WTC11 (cell line): ENCODE data around the gene ARHGAP26. TPM values are rescaled to one million over a fixed set of nuclear protein-coding genes. Genes with fewer than 3 reads are reported as not detected.

Experiments
- ATAC-seq: fragments of 200-7000 bp; cut with Tn5 transposase; 2 replicates; pipeline ENCODE4 v1.10.0; 2021; ENCODE audit warnings: mild to moderate bottlenecking, moderate library complexity
- CTCF ChIA-PET: fragments of 300-600 bp; sonication (Branson Sonifier 250); formaldehyde crosslinking; loops from one replicate; lab custom pipeline; 2021; ENCODE audit warnings: antibody characterized with exemption; lab: Charles Lee
- POLR2A ChIA-PET: fragments of 350-600 bp; sonication (Branson Sonifier 250); formaldehyde crosslinking; loops from one replicate; lab custom pipeline; 2021; ENCODE audit warnings: antibody characterized with exemption; lab: Charles Lee
- DNase-seq: peaks from one replicate; pipeline ENCODE4 v3.0.0; 2021; ENCODE audit warnings: low spot score
- H3K27ac Mint-ChIP-seq: 2 replicates; pipeline ENCODE4 v1.8.0; 2021; ENCODE audit warnings: mixed read lengths
- H3K27me3 Mint-ChIP-seq: 2 replicates; pipeline ENCODE4 v1.8.0; 2021; ENCODE audit warnings: low read depth, mild to moderate bottlenecking, moderate library complexity, mixed read lengths
- H3K36me3 Mint-ChIP-seq: 2 replicates; pipeline ENCODE4 v1.8.0; 2021; ENCODE audit warnings: mixed read lengths
- H3K4me1 Mint-ChIP-seq: 2 replicates; pipeline ENCODE4 v1.8.0; 2022; ENCODE audit warnings: mixed read lengths
- H3K4me3 Mint-ChIP-seq: 2 replicates; pipeline ENCODE4 v1.8.0; 2021; ENCODE audit warnings: mild to moderate bottlenecking, moderate library complexity, mixed read lengths
- H3K9me3 Mint-ChIP-seq: 2 replicates; pipeline ENCODE4 v1.8.0; 2021; ENCODE audit warnings: mixed read lengths
- MYBL2 ChIP-seq: sonication (generic); formaldehyde crosslinking; IDR thresholded peaks from 2 replicates; pipeline ENCODE4 v1.8.1; 2023; ENCODE audit warnings: mild to moderate bottlenecking, moderate library complexity, missing genetic modification reagents
- NFATC4 ChIP-seq: fragments of 250-450 bp; sonication (Bioruptor Pico); IDR thresholded peaks from 2 replicates; pipeline ENCODE4 v1.9.0; 2021; ENCODE audit warnings: mild to moderate bottlenecking
- NR2C2 ChIP-seq: sonication (generic); formaldehyde crosslinking; IDR thresholded peaks from 2 replicates; pipeline ENCODE4 v1.8.0; 2022; ENCODE audit warnings: mild to moderate bottlenecking, missing genetic modification reagents
- NR3C1 ChIP-seq: sonication (generic); formaldehyde crosslinking; conservative IDR thresholded peaks from 2 replicates; pipeline ENCODE4 v1.8.1; 2023; ENCODE audit warnings: low read depth, mild to moderate bottlenecking, missing genetic modification reagents
- OVOL2 ChIP-seq: fragments of 250-450 bp; sonication (Bioruptor Pico); IDR thresholded peaks from 2 replicates; pipeline ENCODE4 v1.9.0; 2021; ENCODE audit warnings: mild to moderate bottlenecking, borderline replicate concordance
- SOX15 ChIP-seq: fragments of 250-450 bp; sonication (Bioruptor Pico); IDR thresholded peaks from 2 replicates; pipeline ENCODE4 v1.9.0; 2021; ENCODE audit warnings: mild to moderate bottlenecking
- ZBTB21 ChIP-seq: sonication (generic); formaldehyde crosslinking; IDR thresholded peaks from 2 replicates; pipeline ENCODE4 v1.8.1; 2023; ENCODE audit warnings: mild to moderate bottlenecking, missing genetic modification reagents, borderline replicate concordance
- ZNF121 ChIP-seq: sonication (generic); formaldehyde crosslinking; IDR thresholded peaks from 2 replicates; pipeline ENCODE4 v1.8.0; 2023; ENCODE audit warnings: missing genetic modification reagents
- ZNF317 ChIP-seq: sonication (generic); formaldehyde crosslinking; IDR thresholded peaks from 2 replicates; pipeline ENCODE4 v1.8.1; 2023; ENCODE audit warnings: low read depth, mild to moderate bottlenecking, moderate library complexity, missing genetic modification reagents, borderline replicate concordance
- ZNF396 ChIP-seq: fragments of 250-450 bp; sonication (Bioruptor Pico); IDR thresholded peaks from 2 replicates; pipeline ENCODE4 v1.8.0; 2021; ENCODE audit warnings: mild to moderate bottlenecking, moderate library complexity, borderline replicate concordance
- total RNA-seq: library from RNA; stranded (reverse); gene quantifications from 3 replicates; pipeline ENCODE4 v1.2.3, GENCODE V29; 2021
- TF ChIP-seq, protein P1 (sequence below): sonication (generic); formaldehyde crosslinking; IDR thresholded peaks from 2 replicates; pipeline ENCODE4 v1.8.0; 2022; ENCODE audit warnings: missing genetic modification reagents
- TF ChIP-seq, protein P2 (sequence below): sonication (generic); formaldehyde crosslinking; IDR thresholded peaks from 2 replicates; pipeline ENCODE4 v1.8.0; 2022; ENCODE audit warnings: mild to moderate bottlenecking, missing genetic modification reagents
- TF ChIP-seq, protein P3 (sequence below): fragments of 200-600 bp; IDR thresholded peaks from 2 replicates; pipeline ENCODE4 v1.8.0; 2022; ENCODE audit warnings: antibody characterized with exemption
- TF ChIP-seq, protein P4 (sequence below): sonication (generic); formaldehyde crosslinking; IDR thresholded peaks from 2 replicates; pipeline ENCODE4 v1.8.1; 2023; ENCODE audit warnings: mild to moderate bottlenecking, moderate library complexity, missing genetic modification reagents
- TF ChIP-seq, protein P5 (sequence below): sonication (generic); formaldehyde crosslinking; IDR thresholded peaks from 2 replicates; pipeline ENCODE4 v1.8.0; 2023; ENCODE audit warnings: missing genetic modification reagents
- TF ChIP-seq, protein P6 (sequence below): fragments of 250-450 bp; sonication (Bioruptor Pico); IDR thresholded peaks from 2 replicates; pipeline ENCODE4 v1.8.0; 2021; ENCODE audit warnings: mild to moderate bottlenecking
- TF ChIP-seq, protein P7 (sequence below): sonication (generic); formaldehyde crosslinking; IDR thresholded peaks from 2 replicates; pipeline ENCODE4 v1.8.1; 2023; ENCODE audit warnings: mild to moderate bottlenecking, missing genetic modification reagents
- TF ChIP-seq, protein P8 (sequence below): sonication (generic); formaldehyde crosslinking; IDR thresholded peaks from 2 replicates; pipeline ENCODE4 v1.8.1; 2023; ENCODE audit warnings: mild to moderate bottlenecking, missing genetic modification reagents, moderate library complexity

ARHGAP26 gene
- total RNA-seq, 1 experiment from 2014 or later = 22.3 TPM

DNA sequence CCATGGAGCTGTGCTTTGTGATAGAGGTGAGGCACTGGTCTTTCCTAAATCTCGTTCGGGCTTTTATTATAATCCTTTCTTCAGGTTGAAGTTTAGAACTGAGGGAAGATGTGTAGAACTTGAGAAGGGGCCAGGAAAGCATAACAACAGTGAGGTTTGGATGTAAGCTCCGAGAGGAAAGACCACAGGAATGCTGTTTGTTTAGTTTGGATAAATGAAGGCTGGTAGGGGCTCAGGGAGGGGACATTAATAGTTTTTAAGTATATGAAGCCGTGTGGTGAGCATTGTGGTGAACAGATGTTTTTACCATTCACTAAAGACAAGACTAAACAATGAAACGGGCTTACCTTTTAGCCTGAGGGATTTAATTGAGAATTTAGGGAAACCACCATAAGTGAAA is 130.8 kb downstream of the ARHGAP26 start (continued):
- TF ChIP-seq, protein P1, sequence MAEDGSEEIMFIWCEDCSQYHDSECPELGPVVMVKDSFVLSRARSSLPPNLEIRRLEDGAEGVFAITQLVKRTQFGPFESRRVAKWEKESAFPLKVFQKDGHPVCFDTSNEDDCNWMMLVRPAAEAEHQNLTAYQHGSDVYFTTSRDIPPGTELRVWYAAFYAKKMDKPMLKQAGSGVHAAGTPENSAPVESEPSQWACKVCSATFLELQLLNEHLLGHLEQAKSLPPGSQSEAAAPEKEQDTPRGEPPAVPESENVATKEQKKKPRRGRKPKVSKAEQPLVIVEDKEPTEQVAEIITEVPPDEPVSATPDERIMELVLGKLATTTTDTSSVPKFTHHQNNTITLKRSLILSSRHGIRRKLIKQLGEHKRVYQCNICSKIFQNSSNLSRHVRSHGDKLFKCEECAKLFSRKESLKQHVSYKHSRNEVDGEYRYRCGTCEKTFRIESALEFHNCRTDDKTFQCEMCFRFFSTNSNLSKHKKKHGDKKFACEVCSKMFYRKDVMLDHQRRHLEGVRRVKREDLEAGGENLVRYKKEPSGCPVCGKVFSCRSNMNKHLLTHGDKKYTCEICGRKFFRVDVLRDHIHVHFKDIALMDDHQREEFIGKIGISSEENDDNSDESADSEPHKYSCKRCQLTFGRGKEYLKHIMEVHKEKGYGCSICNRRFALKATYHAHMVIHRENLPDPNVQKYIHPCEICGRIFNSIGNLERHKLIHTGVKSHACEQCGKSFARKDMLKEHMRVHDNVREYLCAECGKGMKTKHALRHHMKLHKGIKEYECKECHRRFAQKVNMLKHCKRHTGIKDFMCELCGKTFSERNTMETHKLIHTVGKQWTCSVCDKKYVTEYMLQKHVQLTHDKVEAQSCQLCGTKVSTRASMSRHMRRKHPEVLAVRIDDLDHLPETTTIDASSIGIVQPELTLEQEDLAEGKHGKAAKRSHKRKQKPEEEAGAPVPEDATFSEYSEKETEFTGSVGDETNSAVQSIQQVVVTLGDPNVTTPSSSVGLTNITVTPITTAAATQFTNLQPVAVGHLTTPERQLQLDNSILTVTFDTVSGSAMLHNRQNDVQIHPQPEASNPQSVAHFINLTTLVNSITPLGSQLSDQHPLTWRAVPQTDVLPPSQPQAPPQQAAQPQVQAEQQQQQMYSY = no peak

DNA sequence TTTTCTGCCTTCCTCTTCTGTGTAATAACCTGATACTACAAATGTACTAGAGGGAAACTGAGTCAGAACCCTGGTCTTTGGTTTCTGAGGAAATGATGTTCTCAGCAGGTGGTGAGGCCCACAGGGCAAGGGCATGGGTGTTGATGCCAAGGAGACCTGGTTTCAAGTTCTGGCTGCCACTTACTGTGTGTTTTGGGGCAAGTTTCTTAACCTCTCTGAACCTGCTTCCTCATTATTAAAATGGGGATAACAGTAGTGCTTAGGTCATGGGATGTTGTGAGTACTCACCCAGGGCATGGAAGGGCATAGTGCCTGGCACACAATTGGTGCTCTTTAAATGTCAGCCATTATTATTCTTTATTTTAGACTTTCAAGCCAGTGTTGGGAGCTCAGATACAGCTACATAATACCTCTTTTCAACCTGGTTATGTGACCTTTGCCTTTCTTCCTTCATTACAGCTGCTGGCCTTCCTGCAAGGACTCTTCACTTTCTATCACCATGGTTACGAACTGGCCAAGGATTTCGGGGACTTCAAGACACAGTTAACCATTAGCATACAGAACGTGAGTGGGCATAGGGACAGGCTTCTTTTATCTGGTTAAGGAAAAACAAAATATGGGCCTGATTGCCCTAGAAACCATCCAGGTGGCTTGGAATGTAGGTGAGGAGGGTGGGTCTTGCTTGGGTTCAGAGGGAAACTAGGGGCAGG is 131.5 kb downstream of the ARHGAP26 start:
- no peaks in the 10 kb centered on the region for H3K9me3 Mint-ChIP-seq
- ATAC-seq = no peak
- ChIA-PET POLR2A (no interaction called here), CTCF (interaction anchor here (1.0 to 2.2 kb wide), 2 partner anchors 14 to 35 kb away, joined by 4 to 8 read pairs; no protein-coding TSS in a partner anchor)
- H3K4me1 Mint-ChIP-seq = peaks cover 44% of the 10 kb centered on the region
- H3K27ac Mint-ChIP-seq = no peak overlapping the region; the same call in 1 of the 2 replicates
- peaks cover 29% of the 10 kb centered on the region for H3K36me3 Mint-ChIP-seq
- DNase-seq = no peak
- no peak for TF ChIP-seq MYBL2 (CRISPR knock-in tag)
- no peak for TF ChIP-seq ZNF396
- TF ChIP-seq SOX15 (CRISPR knock-in tag) = no peak
- TF ChIP-seq, protein P2, sequence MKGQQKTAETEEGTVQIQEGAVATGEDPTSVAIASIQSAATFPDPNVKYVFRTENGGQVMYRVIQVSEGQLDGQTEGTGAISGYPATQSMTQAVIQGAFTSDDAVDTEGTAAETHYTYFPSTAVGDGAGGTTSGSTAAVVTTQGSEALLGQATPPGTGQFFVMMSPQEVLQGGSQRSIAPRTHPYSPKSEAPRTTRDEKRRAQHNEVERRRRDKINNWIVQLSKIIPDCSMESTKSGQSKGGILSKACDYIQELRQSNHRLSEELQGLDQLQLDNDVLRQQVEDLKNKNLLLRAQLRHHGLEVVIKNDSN (CRISPR knock-in tag) = no peak
- TF ChIP-seq ZBTB21 (CRISPR knock-in tag) = no peak
- TF ChIP-seq, protein P3, sequence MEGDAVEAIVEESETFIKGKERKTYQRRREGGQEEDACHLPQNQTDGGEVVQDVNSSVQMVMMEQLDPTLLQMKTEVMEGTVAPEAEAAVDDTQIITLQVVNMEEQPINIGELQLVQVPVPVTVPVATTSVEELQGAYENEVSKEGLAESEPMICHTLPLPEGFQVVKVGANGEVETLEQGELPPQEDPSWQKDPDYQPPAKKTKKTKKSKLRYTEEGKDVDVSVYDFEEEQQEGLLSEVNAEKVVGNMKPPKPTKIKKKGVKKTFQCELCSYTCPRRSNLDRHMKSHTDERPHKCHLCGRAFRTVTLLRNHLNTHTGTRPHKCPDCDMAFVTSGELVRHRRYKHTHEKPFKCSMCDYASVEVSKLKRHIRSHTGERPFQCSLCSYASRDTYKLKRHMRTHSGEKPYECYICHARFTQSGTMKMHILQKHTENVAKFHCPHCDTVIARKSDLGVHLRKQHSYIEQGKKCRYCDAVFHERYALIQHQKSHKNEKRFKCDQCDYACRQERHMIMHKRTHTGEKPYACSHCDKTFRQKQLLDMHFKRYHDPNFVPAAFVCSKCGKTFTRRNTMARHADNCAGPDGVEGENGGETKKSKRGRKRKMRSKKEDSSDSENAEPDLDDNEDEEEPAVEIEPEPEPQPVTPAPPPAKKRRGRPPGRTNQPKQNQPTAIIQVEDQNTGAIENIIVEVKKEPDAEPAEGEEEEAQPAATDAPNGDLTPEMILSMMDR = no peak
- no peak for TF ChIP-seq OVOL2 (CRISPR knock-in tag)
- TF ChIP-seq, protein P4, sequence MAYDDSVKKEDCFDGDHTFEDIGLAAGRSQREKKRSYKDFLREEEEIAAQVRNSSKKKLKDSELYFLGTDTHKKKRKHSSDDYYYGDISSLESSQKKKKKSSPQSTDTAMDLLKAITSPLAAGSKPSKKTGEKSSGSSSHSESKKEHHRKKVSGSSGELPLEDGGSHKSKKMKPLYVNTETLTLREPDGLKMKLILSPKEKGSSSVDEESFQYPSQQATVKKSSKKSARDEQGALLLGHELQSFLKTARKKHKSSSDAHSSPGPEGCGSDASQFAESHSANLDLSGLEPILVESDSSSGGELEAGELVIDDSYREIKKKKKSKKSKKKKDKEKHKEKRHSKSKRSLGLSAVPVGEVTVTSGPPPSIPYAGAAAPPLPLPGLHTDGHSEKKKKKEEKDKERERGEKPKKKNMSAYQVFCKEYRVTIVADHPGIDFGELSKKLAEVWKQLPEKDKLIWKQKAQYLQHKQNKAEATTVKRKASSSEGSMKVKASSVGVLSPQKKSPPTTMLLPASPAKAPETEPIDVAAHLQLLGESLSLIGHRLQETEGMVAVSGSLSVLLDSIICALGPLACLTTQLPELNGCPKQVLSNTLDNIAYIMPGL (CRISPR knock-in tag) = no peak
- H3K27me3 Mint-ChIP-seq = no peaks in the 10 kb centered on the region
- no peak overlapping the region for H3K4me3 Mint-ChIP-seq

DNA sequence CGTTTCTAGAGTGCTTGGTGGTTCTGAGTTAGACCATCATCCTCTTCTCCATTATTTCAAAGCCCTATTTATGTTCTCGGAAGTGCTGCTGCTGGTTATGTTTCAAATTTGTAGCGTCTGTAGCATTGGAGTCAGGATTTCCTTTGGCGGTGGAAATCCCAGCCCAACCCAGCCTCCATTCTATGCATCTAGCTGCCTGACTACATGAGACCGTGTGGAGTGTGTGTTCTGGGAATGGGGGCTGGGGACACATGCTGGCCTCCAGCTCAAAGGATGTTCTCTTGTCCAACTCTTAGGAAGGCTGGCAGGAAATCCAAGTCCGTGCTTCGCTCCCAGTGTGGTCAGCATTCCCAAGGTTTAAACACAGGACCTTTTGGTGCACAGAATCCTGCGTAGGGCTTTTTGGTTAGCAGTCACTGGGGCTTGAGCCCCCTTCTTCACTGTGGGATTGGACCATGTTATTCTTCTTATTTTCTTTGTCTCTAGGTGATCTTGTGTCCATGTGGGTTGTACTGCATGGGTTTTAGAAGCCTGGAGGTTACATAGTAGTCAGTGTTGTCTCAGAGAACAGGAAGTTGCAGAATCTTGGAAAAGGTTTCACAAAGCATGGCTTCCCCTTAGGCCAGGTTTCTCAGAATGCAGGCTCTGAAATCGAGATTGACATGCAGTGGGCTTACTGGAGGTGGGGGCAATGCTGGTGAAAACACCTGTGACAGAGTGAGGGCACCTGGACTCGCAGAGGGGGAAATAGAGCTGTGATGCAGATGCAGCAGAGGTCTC is 132.2 kb downstream of the ARHGAP26 start:
- no peaks in the 10 kb centered on the region for H3K9me3 Mint-ChIP-seq
- ChIA-PET POLR2A (no interaction called here), CTCF (interaction anchor here (2.2 kb wide), 1 partner anchor 13 kb away, joined by 8 read pairs; no protein-coding TSS in a partner anchor)
- peaks cover 37% of the 10 kb centered on the region for H3K4me1 Mint-ChIP-seq
- H3K36me3 Mint-ChIP-seq = peaks cover 35% of the 10 kb centered on the region
- no peak for ATAC-seq
- H3K4me3 Mint-ChIP-seq = no peak overlapping the region
- no peaks in the 10 kb centered on the region for H3K27me3 Mint-ChIP-seq
- DNase-seq = no peak
- peak overlapping the region; percentile 2; the same call in 1 of the 2 replicates for H3K27ac Mint-ChIP-seq
- TF ChIP-seq NFATC4 (CRISPR knock-in tag) = no peak
- TF ChIP-seq NR3C1 = no peak
- no peak for TF ChIP-seq ZNF121
- TF ChIP-seq, protein P5, sequence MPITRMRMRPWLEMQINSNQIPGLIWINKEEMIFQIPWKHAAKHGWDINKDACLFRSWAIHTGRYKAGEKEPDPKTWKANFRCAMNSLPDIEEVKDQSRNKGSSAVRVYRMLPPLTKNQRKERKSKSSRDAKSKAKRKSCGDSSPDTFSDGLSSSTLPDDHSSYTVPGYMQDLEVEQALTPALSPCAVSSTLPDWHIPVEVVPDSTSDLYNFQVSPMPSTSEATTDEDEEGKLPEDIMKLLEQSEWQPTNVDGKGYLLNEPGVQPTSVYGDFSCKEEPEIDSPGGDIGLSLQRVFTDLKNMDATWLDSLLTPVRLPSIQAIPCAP (CRISPR knock-in tag) = no peak
- no peak for TF ChIP-seq NR2C2 (CRISPR knock-in tag)
- TF ChIP-seq, protein P6, sequence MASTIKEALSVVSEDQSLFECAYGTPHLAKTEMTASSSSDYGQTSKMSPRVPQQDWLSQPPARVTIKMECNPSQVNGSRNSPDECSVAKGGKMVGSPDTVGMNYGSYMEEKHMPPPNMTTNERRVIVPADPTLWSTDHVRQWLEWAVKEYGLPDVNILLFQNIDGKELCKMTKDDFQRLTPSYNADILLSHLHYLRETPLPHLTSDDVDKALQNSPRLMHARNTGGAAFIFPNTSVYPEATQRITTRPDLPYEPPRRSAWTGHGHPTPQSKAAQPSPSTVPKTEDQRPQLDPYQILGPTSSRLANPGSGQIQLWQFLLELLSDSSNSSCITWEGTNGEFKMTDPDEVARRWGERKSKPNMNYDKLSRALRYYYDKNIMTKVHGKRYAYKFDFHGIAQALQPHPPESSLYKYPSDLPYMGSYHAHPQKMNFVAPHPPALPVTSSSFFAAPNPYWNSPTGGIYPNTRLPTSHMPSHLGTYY = no peak
- TF ChIP-seq ZNF317 (CRISPR knock-in tag) = no peak
- TF ChIP-seq SOX15 (CRISPR knock-in tag) = no peak
- TF ChIP-seq ZBTB21 (CRISPR knock-in tag) = no peak
- TF ChIP-seq, protein P7, sequence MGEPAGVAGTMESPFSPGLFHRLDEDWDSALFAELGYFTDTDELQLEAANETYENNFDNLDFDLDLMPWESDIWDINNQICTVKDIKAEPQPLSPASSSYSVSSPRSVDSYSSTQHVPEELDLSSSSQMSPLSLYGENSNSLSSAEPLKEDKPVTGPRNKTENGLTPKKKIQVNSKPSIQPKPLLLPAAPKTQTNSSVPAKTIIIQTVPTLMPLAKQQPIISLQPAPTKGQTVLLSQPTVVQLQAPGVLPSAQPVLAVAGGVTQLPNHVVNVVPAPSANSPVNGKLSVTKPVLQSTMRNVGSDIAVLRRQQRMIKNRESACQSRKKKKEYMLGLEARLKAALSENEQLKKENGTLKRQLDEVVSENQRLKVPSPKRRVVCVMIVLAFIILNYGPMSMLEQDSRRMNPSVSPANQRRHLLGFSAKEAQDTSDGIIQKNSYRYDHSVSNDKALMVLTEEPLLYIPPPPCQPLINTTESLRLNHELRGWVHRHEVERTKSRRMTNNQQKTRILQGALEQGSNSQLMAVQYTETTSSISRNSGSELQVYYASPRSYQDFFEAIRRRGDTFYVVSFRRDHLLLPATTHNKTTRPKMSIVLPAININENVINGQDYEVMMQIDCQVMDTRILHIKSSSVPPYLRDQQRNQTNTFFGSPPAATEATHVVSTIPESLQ (CRISPR knock-in tag) = no peak
- TF ChIP-seq, protein P8, sequence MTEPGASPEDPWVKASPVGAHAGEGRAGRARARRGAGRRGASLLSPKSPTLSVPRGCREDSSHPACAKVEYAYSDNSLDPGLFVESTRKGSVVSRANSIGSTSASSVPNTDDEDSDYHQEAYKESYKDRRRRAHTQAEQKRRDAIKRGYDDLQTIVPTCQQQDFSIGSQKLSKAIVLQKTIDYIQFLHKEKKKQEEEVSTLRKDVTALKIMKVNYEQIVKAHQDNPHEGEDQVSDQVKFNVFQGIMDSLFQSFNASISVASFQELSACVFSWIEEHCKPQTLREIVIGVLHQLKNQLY = no peak
